HCT116 (cell line): Measurements from ENCODE around the gene C1orf21. TPM values are rescaled to one million over a fixed set of nuclear protein-coding genes. Genes with fewer than 3 reads are reported as not detected.

Experiments
- ATAC-seq: fragments of 200-7000 bp; cut with Tn5 transposase; 2 replicates; pipeline ENCODE4 v1.9.1; 2020; ENCODE audit warnings: mild to moderate bottlenecking, moderate library complexity
- BruUV-seq: library from RNA; stranded (reverse); fragments of 400-500 nt; replicated peaks from 2 replicates; lab custom pipeline; 2021; lab: Mats Ljungman, UMichigan
- CTCF ChIA-PET: fragments of 300-600 bp; sonication (Branson Sonifier 250); formaldehyde crosslinking; loops from one replicate; lab custom pipeline; 2021; ENCODE audit warnings: antibody characterized with exemption; lab: Charles Lee
- POLR2A ChIA-PET: fragments of 300-600, 350-600 bp; sonication (Branson Sonifier 250); formaldehyde crosslinking; loops from one replicate; lab custom pipeline; 2021; ENCODE audit warnings: antibody characterized with exemption; lab: Charles Lee
- RAD21 ChIA-PET, 2 experiments: fragments of 300-600 bp; sonication (Branson Sonifier 250); formaldehyde crosslinking; loops; one replicate each; lab custom pipeline; 2023; ENCODE audit warnings: low total read pairs in 2 of 2; ENCODE audit not compliant: uncharacterized antibody in 2 of 2, unreplicated experiment in 2 of 2, low non-redundant PET in 1 of 2; lab: Charles Lee
- DNase-seq: peaks from one replicate; pipeline ENCODE4 v3.0.0-alpha.2; 2010; ENCODE audit warnings: low read depth, low spot score
- H2AFZ ChIP-seq: fragments of 200-600 bp; shearing (Covaris generic), sonication (generic); 2 replicates; pipeline ENCODE4 v1.6.1; 2017; ENCODE audit warnings: low read depth, mixed run types, mixed read lengths, antibody characterized with exemption, low read length; ENCODE audit not compliant: poor library complexity, severe bottlenecking
- H3K27ac ChIP-seq: 2 replicates; pipeline ENCODE4 v1.5.1; 2012; ENCODE audit warnings: low read depth, low read length
- H3K27me3 ChIP-seq: fragments of 200-600 bp; sonication (generic); 2 replicates; pipeline ENCODE4 v1.6.1; 2016; ENCODE audit warnings: mixed run types, low read length, mixed read lengths; ENCODE audit not compliant: insufficient read depth
- H3K36me3 ChIP-seq, 2 experiments: fragments of 200-500 bp in 1 of 2; fragments of 200-600 bp in 1 of 2; sonication (Bioruptor generic) in 1 of 2; sonication (generic) in 1 of 2; 2 replicates each; pipeline versions ENCODE4 v1.5.1 to v1.6.1; 2014 to 2016; ENCODE audit warnings: low read length in 2 of 2, inconsistent platforms in 1 of 2, mixed read lengths in 1 of 2, mixed run types in 1 of 2; ENCODE audit not compliant: insufficient read depth in 2 of 2, control insufficient read depth in 1 of 2
- H3K4me1 ChIP-seq, 2 experiments: fragments of 200-600 bp in 1 of 2; sonication (generic) in 1 of 2; 2 replicates each; pipeline versions ENCODE4 v1.5.1 to v1.6.1; 2012 to 2017; ENCODE audit warnings: low read length in 2 of 2, inconsistent platforms in 1 of 2, mild to moderate bottlenecking in 1 of 2, mixed read lengths in 1 of 2, mixed run types in 1 of 2, moderate library complexity in 1 of 2; ENCODE audit not compliant: insufficient read depth in 2 of 2, control insufficient read depth in 1 of 2
- H3K4me2 ChIP-seq: fragments of 200-600 bp; sonication (generic); 2 replicates; pipeline ENCODE4 v1.6.1; 2017; ENCODE audit warnings: mixed run types, low read length, mixed read lengths
- H3K4me3 ChIP-seq, 2 experiments: fragments of 200-600 bp in 1 of 2; sonication (generic) in 1 of 2; replicated peaks in 1 of 2; 2 replicates each; pipeline ENCODE4 v1.5.1; 2011 to 2016; ENCODE audit warnings: low read length in 2 of 2, control low read depth in 1 of 2, low read depth in 1 of 2, mild to moderate bottlenecking in 1 of 2, mixed read lengths in 1 of 2, mixed run types in 1 of 2
- H3K79me2 ChIP-seq: fragments of 200-600 bp; sonication (generic); 2 replicates; pipeline ENCODE4 v1.6.1; 2017; ENCODE audit warnings: mild to moderate bottlenecking, mixed run types, low read length, moderate library complexity, mixed read lengths; ENCODE audit not compliant: insufficient read depth
- H3K9ac ChIP-seq: fragments of 200-600 bp; sonication (generic); 2 replicates; pipeline ENCODE4 v1.6.1; 2016; ENCODE audit warnings: low read length, mixed read lengths
- H3K9me2 ChIP-seq: fragments of 200-600 bp; sonication (generic), shearing (Covaris generic); 2 replicates; pipeline ENCODE4 v1.6.1; 2017; ENCODE audit warnings: mixed run types, mild to moderate bottlenecking, moderate library complexity; ENCODE audit not compliant: insufficient read depth
- H3K9me3 ChIP-seq, 2 experiments: fragments of 200-500 bp in 1 of 2; fragments of 200-600 bp in 1 of 2; sonication (Bioruptor generic) in 1 of 2; sonication (generic) in 1 of 2; 2 replicates each; pipeline ENCODE4 v1.6.1; 2014 to 2017; ENCODE audit warnings: low read length in 2 of 2, mixed read lengths in 2 of 2, inconsistent platforms in 1 of 2, low read depth in 1 of 2, mild to moderate bottlenecking in 1 of 2, mixed run types in 1 of 2, moderate library complexity in 1 of 2; ENCODE audit not compliant: control insufficient read depth in 1 of 2, insufficient read depth in 1 of 2
- H4K20me1 ChIP-seq: fragments of 200-600 bp; sonication (generic), shearing (Covaris generic); 2 replicates; pipeline ENCODE4 v1.6.1; 2017; ENCODE audit warnings: mixed run types, mild to moderate bottlenecking, moderate library complexity; ENCODE audit not compliant: insufficient read depth
- ATF3 ChIP-seq: IDR thresholded peaks from 2 replicates; pipeline ENCODE4 v1.6.1; 2012
- EGR1 ChIP-seq: IDR thresholded peaks from 2 replicates; pipeline ENCODE4 v1.6.1; 2012; ENCODE audit warnings: low read depth
- MAX ChIP-seq: IDR thresholded peaks from 2 replicates; pipeline ENCODE4 v1.6.1; 2012
- REST ChIP-seq: IDR thresholded peaks from 2 replicates; pipeline ENCODE4 v1.6.1; 2012; ENCODE audit warnings: low read depth
- SP1 ChIP-seq: IDR thresholded peaks from 2 replicates; pipeline ENCODE4 v1.6.1; 2012; ENCODE audit warnings: low read depth
- TCF7L2 ChIP-seq: IDR thresholded peaks from 2 replicates; pipeline ENCODE4 v1.7.0; 2011; ENCODE audit warnings: borderline replicate concordance, inconsistent platforms; ENCODE audit not compliant: insufficient read depth, insufficient read length; ENCODE audit errors: extremely low read depth
- ZFX ChIP-seq: fragments of 450-650 bp; IDR thresholded peaks from 2 replicates; pipeline ENCODE4 v1.6.1; 2017
- ZNF274 ChIP-seq: fragments of 200-500 bp; sonication (Bioruptor generic); IDR thresholded peaks from 2 replicates; pipeline ENCODE4 v1.6.1; 2014; ENCODE audit warnings: mild to moderate bottlenecking, low read depth, low read length, inconsistent platforms
- intact Hi-C: fragments of 100-400 bp; cut with micrococcal nuclease; formaldehyde crosslinking; loops from 2 replicates; pipeline ENCODE4 v1.10.0; 2022
- total RNA-seq: library from RNA; stranded (reverse); gene quantifications from one replicate; pipeline ENCODE4 v1.2.1, GENCODE V29; 2021; ENCODE audit not compliant: unreplicated experiment

The C1orf21 gene
- total RNA-seq, 1 experiment from 2014 or later = 8.9 TPM

- POLR2A ChIA-PET = no interaction called here
- Histone ChIP-seq H3K4me3 (no peak overlapping the region), H3K27ac (no peak overlapping the region), H2AFZ (no peak overlapping the region), H3K4me1 (no peaks in the 10 kb centered on the region), H3K9me2 (no peaks in the 10 kb centered on the region), H4K20me1 (no peaks in the 10 kb centered on the region), H3K27me3 (no peaks in the 10 kb centered on the region), H3K79me2 (no peaks in the 10 kb centered on the region), H3K36me3 (no peaks in the 10 kb centered on the region), H3K4me2 (no peak overlapping the region), H3K9ac (no peak overlapping the region), H3K9me3 (no peaks in the 10 kb centered on the region)
- BruUV-seq = no TSS peak
- intact Hi-C loops = no loop called here
- ATAC-seq (no peak), DNase-seq (no peak)
- RAD21 ChIA-PET = no interaction called here
- TF ChIP-seq REST (no peak), ZNF274 (no peak), TCF7L2 (no peak), ATF3 (no peak), ZFX (no peak), MAX (no peak), SP1 (no peak), EGR1 (no peak)
- CTCF ChIA-PET = no interaction called here
These were observed 169.1 kb downstream of the C1orf21 start for GRCh38 chr1:184555665-184556641.
